ENCODE measurements around the gene SP140.

Gene SP140

GRCh38 chr2:230269715-230270114 is 44.2 kb downstream of the SP140 start:
- Histone ChIP-seq H3K36me3 (ENCODE audit: control insufficient read depth in 2 of 2, insufficient read depth in 1 of 2, low read length in 2 of 2) (no peaks in the 10 kb centered on the region), H3K27ac (ENCODE audit: extremely low read depth, low read depth, low read length) (no peak overlapping the region), H3K4me3 (ENCODE audit: low read depth, low read length) (no peak overlapping the region), H3K9me3 (ENCODE audit: control insufficient read depth, insufficient read depth, low read depth, low read length) (no peaks in the 10 kb centered on the region), H3K4me1 (ENCODE audit: control insufficient read depth, insufficient read depth, low read length) (no peaks in the 10 kb centered on the region)
- no peak for TF ChIP-seq ZSCAN30 (tag by site-specific recombination; IDR thresholded peaks at IDR 0.05)
- TF ChIP-seq ZNF274 (IDR thresholded peaks at IDR 0.05; ENCODE audit: low read length) = no peak
- TF ChIP-seq ZNF274 (tag by site-specific recombination; IDR thresholded peaks at IDR 0.05; ENCODE audit: borderline replicate concordance) = no peak
- TF ChIP-seq ZNF133 (tag by site-specific recombination; IDR thresholded peaks at IDR 0.05) = no peak
- TF ChIP-seq, protein P1, sequence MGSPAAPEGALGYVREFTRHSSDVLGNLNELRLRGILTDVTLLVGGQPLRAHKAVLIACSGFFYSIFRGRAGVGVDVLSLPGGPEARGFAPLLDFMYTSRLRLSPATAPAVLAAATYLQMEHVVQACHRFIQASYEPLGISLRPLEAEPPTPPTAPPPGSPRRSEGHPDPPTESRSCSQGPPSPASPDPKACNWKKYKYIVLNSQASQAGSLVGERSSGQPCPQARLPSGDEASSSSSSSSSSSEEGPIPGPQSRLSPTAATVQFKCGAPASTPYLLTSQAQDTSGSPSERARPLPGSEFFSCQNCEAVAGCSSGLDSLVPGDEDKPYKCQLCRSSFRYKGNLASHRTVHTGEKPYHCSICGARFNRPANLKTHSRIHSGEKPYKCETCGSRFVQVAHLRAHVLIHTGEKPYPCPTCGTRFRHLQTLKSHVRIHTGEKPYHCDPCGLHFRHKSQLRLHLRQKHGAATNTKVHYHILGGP (tag by site-specific recombination; IDR thresholded peaks at IDR 0.05) = no peak
- no peak for TF ChIP-seq EGR2 (tag by site-specific recombination; IDR thresholded peaks at IDR 0.05; ENCODE audit: low read depth)
- TF ChIP-seq ZNF292 (tag by site-specific recombination; IDR thresholded peaks at IDR 0.05; ENCODE audit: borderline replicate concordance, low read depth) = no peak
- TF ChIP-seq ZNF48 (tag by site-specific recombination; IDR thresholded peaks at IDR 0.05) = no peak
- TF ChIP-seq, protein P2, sequence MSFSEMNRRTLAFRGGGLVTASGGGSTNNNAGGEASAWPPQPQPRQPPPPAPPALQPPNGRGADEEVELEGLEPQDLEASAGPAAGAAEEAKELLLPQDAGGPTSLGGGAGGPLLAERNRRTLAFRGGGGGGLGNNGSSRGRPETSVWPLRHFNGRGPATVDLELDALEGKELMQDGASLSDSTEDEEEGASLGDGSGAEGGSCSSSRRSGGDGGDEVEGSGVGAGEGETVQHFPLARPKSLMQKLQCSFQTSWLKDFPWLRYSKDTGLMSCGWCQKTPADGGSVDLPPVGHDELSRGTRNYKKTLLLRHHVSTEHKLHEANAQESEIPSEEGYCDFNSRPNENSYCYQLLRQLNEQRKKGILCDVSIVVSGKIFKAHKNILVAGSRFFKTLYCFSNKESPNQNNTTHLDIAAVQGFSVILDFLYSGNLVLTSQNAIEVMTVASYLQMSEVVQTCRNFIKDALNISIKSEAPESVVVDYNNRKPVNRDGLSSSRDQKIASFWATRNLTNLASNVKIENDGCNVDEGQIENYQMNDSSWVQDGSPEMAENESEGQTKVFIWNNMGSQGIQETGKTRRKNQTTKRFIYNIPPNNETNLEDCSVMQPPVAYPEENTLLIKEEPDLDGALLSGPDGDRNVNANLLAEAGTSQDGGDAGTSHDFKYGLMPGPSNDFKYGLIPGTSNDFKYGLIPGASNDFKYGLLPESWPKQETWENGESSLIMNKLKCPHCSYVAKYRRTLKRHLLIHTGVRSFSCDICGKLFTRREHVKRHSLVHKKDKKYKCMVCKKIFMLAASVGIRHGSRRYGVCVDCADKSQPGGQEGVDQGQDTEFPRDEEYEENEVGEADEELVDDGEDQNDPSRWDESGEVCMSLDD (tag by site-specific recombination; IDR thresholded peaks at IDR 0.05) = no peak
- no peak for TF ChIP-seq ZNF561 (tag by site-specific recombination; IDR thresholded peaks at IDR 0.05; ENCODE audit: borderline replicate concordance)
- no peak for TF ChIP-seq BCL11A (tag by site-specific recombination; IDR thresholded peaks at IDR 0.05; ENCODE audit: low read depth)
- TF ChIP-seq, protein P3, sequence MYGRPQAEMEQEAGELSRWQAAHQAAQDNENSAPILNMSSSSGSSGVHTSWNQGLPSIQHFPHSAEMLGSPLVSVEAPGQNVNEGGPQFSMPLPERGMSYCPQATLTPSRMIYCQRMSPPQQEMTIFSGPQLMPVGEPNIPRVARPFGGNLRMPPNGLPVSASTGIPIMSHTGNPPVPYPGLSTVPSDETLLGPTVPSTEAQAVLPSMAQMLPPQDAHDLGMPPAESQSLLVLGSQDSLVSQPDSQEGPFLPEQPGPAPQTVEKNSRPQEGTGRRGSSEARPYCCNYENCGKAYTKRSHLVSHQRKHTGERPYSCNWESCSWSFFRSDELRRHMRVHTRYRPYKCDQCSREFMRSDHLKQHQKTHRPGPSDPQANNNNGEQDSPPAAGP (tag by site-specific recombination; IDR thresholded peaks at IDR 0.05) = no peak
- no peak for TF ChIP-seq ZNF37A (tag by site-specific recombination; IDR thresholded peaks at IDR 0.05)
- TF ChIP-seq ZNF174 (tag by site-specific recombination; IDR thresholded peaks at IDR 0.05) = no peak
- no peak for TF ChIP-seq ZBTB1 (tag by site-specific recombination; IDR thresholded peaks at IDR 0.05)
- POLR2A ChIA-PET = no interaction called here
- CTCF ChIA-PET = interaction anchor here (0.5 kb wide), 1 partner anchor 27 kb away, joined by 3 read pairs; no protein-coding TSS in a partner anchor

DNA sequence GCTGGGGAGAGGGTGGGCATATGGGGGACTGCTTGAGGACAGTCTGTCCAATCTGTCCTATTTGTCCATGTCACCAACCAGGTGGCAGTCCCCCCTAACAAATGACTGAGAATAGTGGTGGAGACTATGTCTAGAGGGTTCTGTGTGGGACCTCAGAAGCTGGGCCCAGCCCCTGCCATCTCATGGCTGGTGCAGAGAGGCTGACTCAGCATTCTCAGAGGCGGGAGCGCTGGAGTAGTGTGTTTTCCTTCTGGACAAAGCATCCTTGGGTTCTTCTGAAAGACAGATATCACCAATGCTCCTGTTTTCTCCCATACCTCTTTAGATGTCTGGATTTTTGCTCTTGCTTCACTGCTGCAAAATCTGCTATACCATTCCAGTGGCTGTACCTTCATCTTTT is 57.4 kb downstream of the SP140 start:
- no peaks in the 10 kb centered on the region for H3K36me3 ChIP-seq (ENCODE audit: control insufficient read depth in 2 of 2, insufficient read depth in 1 of 2, low read length in 2 of 2)
- ChIA-PET CTCF (no interaction called here), POLR2A (no interaction called here)
- TF ChIP-seq ZNF658 (tag by site-specific recombination; IDR thresholded peaks at IDR 0.05) (no peak), YY2 (tag by site-specific recombination; IDR thresholded peaks at IDR 0.05) (no peak), ZBTB1 (tag by site-specific recombination; IDR thresholded peaks at IDR 0.05) (no peak), ZNF114 (tag by site-specific recombination; IDR thresholded peaks at IDR 0.05) (no peak)
- no peaks in the 10 kb centered on the region for H3K4me1 ChIP-seq (ENCODE audit: control insufficient read depth, insufficient read depth, low read length)
- no peak overlapping the region for H3K4me3 ChIP-seq (ENCODE audit: low read depth, low read length)
- H3K27ac ChIP-seq (ENCODE audit: extremely low read depth, low read depth, low read length) = no peak overlapping the region
- H3K9me3 ChIP-seq (ENCODE audit: control insufficient read depth, insufficient read depth, low read depth, low read length) = no peaks in the 10 kb centered on the region

DNA sequence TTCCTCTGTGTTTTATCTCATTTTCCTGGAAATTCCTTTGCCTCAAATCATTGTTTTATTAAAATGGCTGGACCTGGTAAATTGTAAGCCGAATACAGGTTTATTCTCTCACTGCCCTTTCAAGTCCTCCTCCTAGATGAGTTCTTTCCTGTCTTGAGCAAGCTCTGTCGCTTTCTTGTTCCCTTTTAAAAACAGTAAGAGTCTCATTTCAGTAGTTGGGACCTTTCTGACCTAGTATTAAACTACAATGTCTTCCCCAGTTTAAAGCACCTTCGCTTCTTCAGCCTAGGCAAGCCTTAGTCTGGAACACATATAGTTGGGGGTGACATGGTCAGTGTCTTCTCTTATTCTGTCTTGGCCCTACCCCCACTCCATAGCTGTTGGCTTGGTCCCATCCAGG is 60.5 kb downstream of the SP140 start:
- CTCF ChIA-PET = no interaction called here
- no peaks in the 10 kb centered on the region for H3K9me3 ChIP-seq (ENCODE audit: control insufficient read depth, insufficient read depth, low read depth, low read length)
- POLR2A ChIA-PET = no interaction called here
- no peaks in the 10 kb centered on the region for H3K36me3 ChIP-seq (ENCODE audit: control insufficient read depth in 2 of 2, insufficient read depth in 1 of 2, low read length in 2 of 2)
- no peak overlapping the region for H3K4me3 ChIP-seq (ENCODE audit: low read depth, low read length)
- H3K4me1 ChIP-seq (ENCODE audit: control insufficient read depth, insufficient read depth, low read length) = no peaks in the 10 kb centered on the region
- H3K27ac ChIP-seq (ENCODE audit: extremely low read depth, low read depth, low read length) = no peak overlapping the region
- TF ChIP-seq ZNF645 (tag by site-specific recombination; IDR thresholded peaks at IDR 0.05) (no peak), ZNF10 (tag by site-specific recombination; IDR thresholded peaks at IDR 0.05) (no peak)
- TF ChIP-seq, protein P4, sequence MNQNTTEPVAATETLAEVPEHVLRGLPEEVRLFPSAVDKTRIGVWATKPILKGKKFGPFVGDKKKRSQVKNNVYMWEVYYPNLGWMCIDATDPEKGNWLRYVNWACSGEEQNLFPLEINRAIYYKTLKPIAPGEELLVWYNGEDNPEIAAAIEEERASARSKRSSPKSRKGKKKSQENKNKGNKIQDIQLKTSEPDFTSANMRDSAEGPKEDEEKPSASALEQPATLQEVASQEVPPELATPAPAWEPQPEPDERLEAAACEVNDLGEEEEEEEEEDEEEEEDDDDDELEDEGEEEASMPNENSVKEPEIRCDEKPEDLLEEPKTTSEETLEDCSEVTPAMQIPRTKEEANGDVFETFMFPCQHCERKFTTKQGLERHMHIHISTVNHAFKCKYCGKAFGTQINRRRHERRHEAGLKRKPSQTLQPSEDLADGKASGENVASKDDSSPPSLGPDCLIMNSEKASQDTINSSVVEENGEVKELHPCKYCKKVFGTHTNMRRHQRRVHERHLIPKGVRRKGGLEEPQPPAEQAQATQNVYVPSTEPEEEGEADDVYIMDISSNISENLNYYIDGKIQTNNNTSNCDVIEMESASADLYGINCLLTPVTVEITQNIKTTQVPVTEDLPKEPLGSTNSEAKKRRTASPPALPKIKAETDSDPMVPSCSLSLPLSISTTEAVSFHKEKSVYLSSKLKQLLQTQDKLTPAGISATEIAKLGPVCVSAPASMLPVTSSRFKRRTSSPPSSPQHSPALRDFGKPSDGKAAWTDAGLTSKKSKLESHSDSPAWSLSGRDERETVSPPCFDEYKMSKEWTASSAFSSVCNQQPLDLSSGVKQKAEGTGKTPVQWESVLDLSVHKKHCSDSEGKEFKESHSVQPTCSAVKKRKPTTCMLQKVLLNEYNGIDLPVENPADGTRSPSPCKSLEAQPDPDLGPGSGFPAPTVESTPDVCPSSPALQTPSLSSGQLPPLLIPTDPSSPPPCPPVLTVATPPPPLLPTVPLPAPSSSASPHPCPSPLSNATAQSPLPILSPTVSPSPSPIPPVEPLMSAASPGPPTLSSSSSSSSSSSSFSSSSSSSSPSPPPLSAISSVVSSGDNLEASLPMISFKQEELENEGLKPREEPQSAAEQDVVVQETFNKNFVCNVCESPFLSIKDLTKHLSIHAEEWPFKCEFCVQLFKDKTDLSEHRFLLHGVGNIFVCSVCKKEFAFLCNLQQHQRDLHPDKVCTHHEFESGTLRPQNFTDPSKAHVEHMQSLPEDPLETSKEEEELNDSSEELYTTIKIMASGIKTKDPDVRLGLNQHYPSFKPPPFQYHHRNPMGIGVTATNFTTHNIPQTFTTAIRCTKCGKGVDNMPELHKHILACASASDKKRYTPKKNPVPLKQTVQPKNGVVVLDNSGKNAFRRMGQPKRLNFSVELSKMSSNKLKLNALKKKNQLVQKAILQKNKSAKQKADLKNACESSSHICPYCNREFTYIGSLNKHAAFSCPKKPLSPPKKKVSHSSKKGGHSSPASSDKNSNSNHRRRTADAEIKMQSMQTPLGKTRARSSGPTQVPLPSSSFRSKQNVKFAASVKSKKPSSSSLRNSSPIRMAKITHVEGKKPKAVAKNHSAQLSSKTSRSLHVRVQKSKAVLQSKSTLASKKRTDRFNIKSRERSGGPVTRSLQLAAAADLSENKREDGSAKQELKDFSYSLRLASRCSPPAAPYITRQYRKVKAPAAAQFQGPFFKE (tag by site-specific recombination; IDR thresholded peaks at IDR 0.05; ENCODE audit: borderline replicate concordance) = no peak
